Activated B cell treated with CpG ODN at 0.5 μM for 24 hours (primary cell): ENCODE measurements around the gene ERGIC3. TPM values are rescaled to one million over a fixed set of nuclear protein-coding genes. Genes with fewer than 3 reads are reported as not detected.

ENCODE experiments used
- ATAC-seq: fragments of 200-7000 bp; cut with Tn5 transposase; one replicate; pipeline ENCODE4 v1.10.0; 2021; ENCODE audit warnings: low read depth, mild to moderate bottlenecking, moderate library complexity
- CTCF ChIA-PET: fragments of 350-600 bp; sonication (Branson Sonifier 250); formaldehyde crosslinking; loops from one replicate; lab custom pipeline; 2021; ENCODE audit warnings: antibody characterized with exemption; lab: Charles Lee
- POLR2A ChIA-PET: fragments of 350-600 bp; sonication (Branson Sonifier 250); formaldehyde crosslinking; loops from one replicate; lab custom pipeline; 2021; ENCODE audit warnings: antibody characterized with exemption; lab: Charles Lee
- DNase-seq: peaks from one replicate; pipeline ENCODE4 v3.0.0; 2022
- H3K27ac Mint-ChIP-seq: one replicate; pipeline ENCODE4 v1.8.0; 2020; ENCODE audit warnings: mixed read lengths
- H3K27me3 Mint-ChIP-seq: one replicate; pipeline ENCODE4 v1.8.0; 2021; ENCODE audit warnings: mixed read lengths
- H3K36me3 Mint-ChIP-seq: one replicate; pipeline ENCODE4 v1.8.0; 2021; ENCODE audit warnings: low read depth, mixed read lengths
- H3K4me1 Mint-ChIP-seq: one replicate; pipeline ENCODE4 v1.8.0; 2021; ENCODE audit warnings: mixed read lengths
- H3K4me3 Mint-ChIP-seq: one replicate; pipeline ENCODE4 v1.8.0; 2020; ENCODE audit warnings: mild to moderate bottlenecking, mixed read lengths
- H3K9me3 Mint-ChIP-seq: one replicate; pipeline ENCODE4 v1.8.0; 2020; ENCODE audit warnings: mixed read lengths
- CTCF ChIP-seq: fragments of 200-600 bp; IDR thresholded peaks from one replicate; pipeline ENCODE4 v1.8.0; 2022; ENCODE audit warnings: antibody characterized with exemption, mild to moderate bottlenecking
- intact Hi-C: fragments of 100-400 bp; cut with micrococcal nuclease; formaldehyde crosslinking; loops from one replicate; pipeline ENCODE4 v1.15.1; 2024
- total RNA-seq: library from RNA; stranded (reverse); gene quantifications from 2 replicates; pipeline ENCODE4 v1.2.3, GENCODE V29; 2022

Gene ERGIC3
- total RNA-seq, 1 donor from 2014 or later: 183 TPM

GRCh38 chr20:35606127-35606526 lies 64.2 kb downstream of the ERGIC3 start:
- no peaks in the 10 kb centered on the region for H3K36me3 Mint-ChIP-seq
- CTCF ChIA-PET: interaction anchor here (0.7 to 1.2 kb wide), 2 partner anchors 9 to 13 kb away, joined by 3 read pairs; no protein-coding TSS in a partner anchor
- POLR2A ChIA-PET: interaction anchor here (1.5 kb wide), 1 partner anchor 58 kb away, joined by 3 read pairs; no protein-coding TSS in a partner anchor
- ATAC-seq (no peak), DNase-seq (no peak)
- no peaks in the 10 kb centered on the region for H3K9me3 Mint-ChIP-seq
- H3K27ac Mint-ChIP-seq: no peak overlapping the region
- peaks cover 7% of the 10 kb centered on the region for H3K4me1 Mint-ChIP-seq
- H3K4me3 Mint-ChIP-seq: no peak overlapping the region
- TF ChIP-seq CTCF: no peak
- intact Hi-C loops: no loop called here
- H3K27me3 Mint-ChIP-seq: peaks cover 11% of the 10 kb centered on the region

Other genes with a start within 250 kb of the ERGIC3 start
- not detected in 2 replicates for gene FAM83C, start 249.7 kb upstream of the ERGIC3 start, total RNA-seq
- gene UQCC1, start 130.1 kb upstream of the ERGIC3 start, total RNA-seq: 52.9 and 58.3 TPM in 2 replicates
- not detected in 2 replicates for gene GDF5, start 103.8 kb upstream of the ERGIC3 start, total RNA-seq
- gene CEP250, start 86.5 kb upstream of the ERGIC3 start, total RNA-seq: 49.6 and 54.7 TPM in 2 replicates
- not detected in 2 replicates for gene C20orf173, start 12.4 kb upstream of the ERGIC3 start, total RNA-seq
- 1.5 and 2.2 TPM in 2 replicates for gene SPAG4, start 73.8 kb downstream of the ERGIC3 start, total RNA-seq
- gene CPNE1, start 122.8 kb downstream of the ERGIC3 start, total RNA-seq: 234 and 264 TPM in 2 replicates
- 129 and 139 TPM in 2 replicates for gene RBM12, start 122.8 kb downstream of the ERGIC3 start, total RNA-seq
- 27.1 and 30.6 TPM in 2 replicates for gene NFS1, start 157.3 kb downstream of the ERGIC3 start, total RNA-seq
- 96.8 and 131 TPM in 2 replicates for gene ROMO1, start 157.3 kb downstream of the ERGIC3 start, total RNA-seq
- gene RBM39, start 200.2 kb downstream of the ERGIC3 start, total RNA-seq: 432 and 483 TPM in 2 replicates
- 72.3 and 86.0 TPM in 2 replicates for gene PHF20, start 229.9 kb downstream of the ERGIC3 start, total RNA-seq